Suprapubic skin (tissue), 3 donors: ENCODE results near the gene MTMR2.
"Not testable (repeated sequence)": the region's sequence is repeated elsewhere in the genome, so short reads cannot be mapped to it uniquely, and the experiment has no call there.

Experiments used
- CTCF ChIP-seq, 2 donors: fragments of 200-600 bp in 1 of 2; fragments of 450-650 bp in 1 of 2; sonication (generic) in 1 of 2; IDR thresholded peaks; one replicate each; pipeline ENCODE4 v1.5.1; 2016 to 2019; ENCODE audit warnings: antibody characterized with exemption in 2 of 2, mild to moderate bottlenecking in 1 of 2, moderate library complexity in 1 of 2
- POLR2AphosphoS5 ChIP-seq, 3 donors: sonication (generic); formaldehyde crosslinking; IDR thresholded peaks; one replicate each; pipeline ENCODE4 v1.6.1; 2017; ENCODE audit warnings: antibody characterized with exemption in 3 of 3

GRCh38 chr11:95806464-95806863 is 117.4 kb downstream of the MTMR2 start:
- not testable (repeated sequence) for TF ChIP-seq CTCF, POLR2AphosphoS5 (IDR thresholded peaks at IDR 0.05)
